ENCODE results near the gene OBSL1. TPM values are rescaled to one million over a fixed set of nuclear protein-coding genes. Genes with fewer than 3 reads are reported as not detected.

The OBSL1 gene
- total RNA-seq, 1 experiment from 2014 or later: 23.1 TPM

- no peak for DNase-seq (ENCODE audit: low spot score)
- no peaks in the 10 kb centered on the region for H3K9me3 ChIP-seq (ENCODE audit: low read depth, low read length, poor library complexity, severe bottlenecking)
- H3K4me1 ChIP-seq (ENCODE audit: insufficient read depth, low read length, poor library complexity, severe bottlenecking): no peaks in the 10 kb centered on the region
- no peak overlapping the region for H3K4me3 ChIP-seq (ENCODE audit: low read depth, low read length, poor library complexity, severe bottlenecking)
- TF ChIP-seq CTCF (conservative IDR thresholded peaks at IDR 0.05; ENCODE audit: low read depth, low read length) (no peak), EZH2 (IDR thresholded peaks at IDR 0.05; ENCODE audit: borderline replicate concordance, low read depth, low read length, poor library complexity, severe bottlenecking) (no peak)
- peaks cover 4% of the 10 kb centered on the region for H3K36me3 ChIP-seq (ENCODE audit: insufficient read depth, low read length, poor library complexity, severe bottlenecking)
- ChIA-PET POLR2A (ENCODE audit: low non-redundant PET) (no interaction called here), CTCF (no interaction called here)
- no TSS peak for BruUV-seq (replicated peaks)
- no peak overlapping the region for H3K27ac ChIP-seq (ENCODE audit: low read depth, low read length, poor library complexity, severe bottlenecking)
- intact Hi-C loops (cut with micrococcal nuclease; ENCODE audit: unreplicated experiment): no loop called here
- H3K27me3 ChIP-seq (replicated peaks; ENCODE audit: insufficient read depth, low read depth, low read length, poor library complexity): no peaks in the 10 kb centered on the region
Observed at GRCh38 chr2:219612577-219613286, 41.4 kb upstream of the OBSL1 start.

- no peak overlapping the region for H3K27ac ChIP-seq (ENCODE audit: low read depth, low read length, poor library complexity, severe bottlenecking)
- DNase-seq (ENCODE audit: low spot score): no peak
- no peak overlapping the region for H3K4me3 ChIP-seq (ENCODE audit: low read depth, low read length, poor library complexity, severe bottlenecking)
- POLR2A ChIA-PET (ENCODE audit: low non-redundant PET): no interaction called here
- H3K9me3 ChIP-seq (ENCODE audit: low read depth, low read length, poor library complexity, severe bottlenecking): no peaks in the 10 kb centered on the region
- CTCF ChIA-PET: no interaction called here
- BruUV-seq (replicated peaks): no TSS peak
- TF ChIP-seq EZH2 (IDR thresholded peaks at IDR 0.05; ENCODE audit: borderline replicate concordance, low read depth, low read length, poor library complexity, severe bottlenecking) (no peak), CTCF (conservative IDR thresholded peaks at IDR 0.05; ENCODE audit: low read depth, low read length) (no peak)
- H3K27me3 ChIP-seq (replicated peaks; ENCODE audit: insufficient read depth, low read depth, low read length, poor library complexity): no peaks in the 10 kb centered on the region
- H3K4me1 ChIP-seq (ENCODE audit: insufficient read depth, low read length, poor library complexity, severe bottlenecking): no peaks in the 10 kb centered on the region
- peaks cover 6% of the 10 kb centered on the region for H3K36me3 ChIP-seq (ENCODE audit: insufficient read depth, low read length, poor library complexity, severe bottlenecking)
- intact Hi-C loops (cut with micrococcal nuclease; ENCODE audit: unreplicated experiment): no loop called here
Observed at GRCh38 chr2:219611866-219612576, 40.7 kb upstream of the OBSL1 start.

GRCh38 chr2:219611306-219611705, 40.0 kb upstream of the OBSL1 start:
- intact Hi-C loops (cut with micrococcal nuclease; ENCODE audit: unreplicated experiment): no loop called here
- no TSS peak for BruUV-seq (replicated peaks)
- H3K4me3 ChIP-seq (ENCODE audit: low read depth, low read length, poor library complexity, severe bottlenecking): no peak overlapping the region
- no peaks in the 10 kb centered on the region for H3K4me1 ChIP-seq (ENCODE audit: insufficient read depth, low read length, poor library complexity, severe bottlenecking)
- no peaks in the 10 kb centered on the region for H3K9me3 ChIP-seq (ENCODE audit: low read depth, low read length, poor library complexity, severe bottlenecking)
- CTCF ChIA-PET: no interaction called here
- peaks cover 9% of the 10 kb centered on the region for H3K36me3 ChIP-seq (ENCODE audit: insufficient read depth, low read length, poor library complexity, severe bottlenecking)
- H3K27me3 ChIP-seq (replicated peaks; ENCODE audit: insufficient read depth, low read depth, low read length, poor library complexity): no peaks in the 10 kb centered on the region
- TF ChIP-seq CTCF (conservative IDR thresholded peaks at IDR 0.05; ENCODE audit: low read depth, low read length) (no peak), EZH2 (IDR thresholded peaks at IDR 0.05; ENCODE audit: borderline replicate concordance, low read depth, low read length, poor library complexity, severe bottlenecking) (no peak)
- POLR2A ChIA-PET (ENCODE audit: low non-redundant PET): no interaction called here
- no peak overlapping the region for H3K27ac ChIP-seq (ENCODE audit: low read depth, low read length, poor library complexity, severe bottlenecking)
- no peak for DNase-seq (ENCODE audit: low spot score)
